Activated T-cell treated with anti-CD3 and anti-CD28 coated beads for 48 hours (primary cell): ENCODE data around the gene TP53TG5.
A peak's percentile ranks its signal among the peaks of the same experiment; 100 is the strongest.

ENCODE experiments used
- DNase-seq: peaks from one replicate; pipeline ENCODE4 v3.0.0-alpha.2; 2020; ENCODE audit warnings: low read depth

Gene TP53TG5

GRCh38 chr20:45378191-45378590 lies at the start of gene TP53TG5:
Gene TP53TG5 (minus strand): TSS chr20:45378325. CDS start chr20:45378236, 89 bp downstream.
- no peak for DNase-seq

GRCh38 chr20:45427236-45428149 lies 49.4 kb upstream of the TP53TG5 start:
- no peak for DNase-seq

- DNase-seq = no peak
Measured at GRCh38 chr20:45426320-45427016, 48.3 kb upstream of the TP53TG5 start.

- no peak for DNase-seq
Measured at GRCh38 chr20:45425561-45425960, 47.4 kb upstream of the TP53TG5 start.

- DNase-seq = no peak
Measured at GRCh38 chr20:45423700-45424099, 45.6 kb upstream of the TP53TG5 start.

GRCh38 chr20:45420125-45420524 lies 42.0 kb upstream of the TP53TG5 start:
- DNase-seq = no peak

GRCh38 chr20:45419188-45420091 lies 41.3 kb upstream of the TP53TG5 start:
- peak; percentile 8 for DNase-seq

- no peak for DNase-seq
Measured at GRCh38 chr20:45416917-45417316, 38.8 kb upstream of the TP53TG5 start.

- peak; percentile 81 for DNase-seq
Measured at GRCh38 chr20:45415822-45416637, 37.9 kb upstream of the TP53TG5 start, which contains the start of gene PIGT. Gene PIGT (plus strand): TSS chr20:45416141. CDS start chr20:45416157, 16 bp downstream.

GRCh38 chr20:45413479-45413878 lies 35.4 kb upstream of the TP53TG5 start:
- no peak for DNase-seq

- no peak for DNase-seq
Measured at GRCh38 chr20:45412653-45413052, 34.5 kb upstream of the TP53TG5 start.

GRCh38 chr20:45410887-45411286 lies 32.8 kb upstream of the TP53TG5 start:
- no peak for DNase-seq

- DNase-seq = no peak
Measured at GRCh38 chr20:45409521-45410272, 31.6 kb upstream of the TP53TG5 start.

- DNase-seq = no peak
Measured at GRCh38 chr20:45408646-45409213, 30.6 kb upstream of the TP53TG5 start.

GRCh38 chr20:45407783-45408645 lies 29.9 kb upstream of the TP53TG5 start, which contains the start of gene DBNDD2:
Gene DBNDD2 (plus strand): TSS chr20:45408289. CDS start chr20:45408468, 179 bp downstream.
- DNase-seq = no peak

- DNase-seq = no peak
Measured at GRCh38 chr20:45407067-45407745, 29.1 kb upstream of the TP53TG5 start.

- DNase-seq = peak; percentile 47
Measured at GRCh38 chr20:45406260-45407066, 28.3 kb upstream of the TP53TG5 start.
